GM11168 (cell line): Measurements from ENCODE around the gene ODC1.

Source experiments
- in situ Hi-C: fragments of 300-500 bp; cut with MboI; formaldehyde crosslinking; loops from one replicate; pipeline ENCODE4 v1.12.0; 2022; ENCODE audit warnings: low sequenced_read_pairs; ENCODE audit not compliant: unreplicated experiment

ODC1 gene

DNA sequence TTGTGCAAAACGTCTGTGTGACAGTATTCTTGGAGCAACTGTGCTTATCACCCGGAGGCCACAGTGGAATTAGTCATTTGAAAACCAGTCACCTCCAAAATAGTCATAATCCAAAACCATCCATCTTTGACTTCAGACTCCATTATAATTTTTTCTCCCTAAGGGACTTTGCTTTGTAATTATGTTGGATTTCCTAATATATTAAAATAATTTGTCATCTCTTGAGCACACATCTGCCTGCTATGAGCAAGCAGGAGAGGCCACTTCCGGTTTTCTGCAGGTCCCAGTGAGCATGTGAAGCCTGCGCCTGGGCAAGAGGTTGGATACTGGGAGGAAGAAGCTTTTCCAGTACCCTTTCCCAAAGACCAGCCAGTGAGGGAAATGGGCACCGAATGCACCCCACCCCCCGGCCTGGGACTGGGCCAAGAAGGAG is 57.7 kb downstream of the ODC1 start:
- in situ Hi-C loops = no loop called here
